ENCODE results near the gene MAP2. TPM values are rescaled to one million over a fixed set of nuclear protein-coding genes. Genes with fewer than 3 reads are reported as not detected.
"Not testable (repeated sequence)": the region's sequence is repeated elsewhere in the genome, so short reads cannot be mapped to it uniquely, and the experiment has no call there.

Gene MAP2
- total RNA-seq, 1 experiment from 2014 or later = 0.05 TPM

GRCh38 chr2:209596262-209596661, 172.4 kb downstream of the MAP2 start:
- ChIA-PET POLR2A (no interaction called here), CTCF (interaction anchor here (1.1 kb wide), 1 partner anchor 365 kb away, joined by 3 read pairs; no protein-coding TSS in a partner anchor)
- Histone ChIP-seq H3K27me3 (replicated peaks; ENCODE audit: control insufficient read depth, insufficient read depth, low read length) (no peaks in the 10 kb centered on the region), H3K4me1 (no peaks in the 10 kb centered on the region), H3K9me3 (peaks cover 2% of the 10 kb centered on the region; the same call in 1 of the 2 replicates), H3K36me3 (ENCODE audit: control insufficient read depth, insufficient read depth, low read length) (no peaks in the 10 kb centered on the region), H3K4me3 (ENCODE audit: low read depth, low read length) (no peak overlapping the region)
- Mint-ChIP-seq H3K9me3 (ENCODE audit: unreplicated experiment) (no peaks in the 10 kb centered on the region), H3K4me3 (ENCODE audit: unreplicated experiment) (no peak overlapping the region), H3K36me3 (ENCODE audit: insufficient read depth, unreplicated experiment) (no peaks in the 10 kb centered on the region), H3K27ac (ENCODE audit: unreplicated experiment) (no peak overlapping the region), H3K4me1 (ENCODE audit: low read depth, unreplicated experiment) (no peaks in the 10 kb centered on the region), H3K27me3 (ENCODE audit: insufficient read depth, unreplicated experiment) (no peaks in the 10 kb centered on the region)
- no peak for DNase-seq
- BruUV-seq (replicated peaks) = no TSS peak
- intact Hi-C loops (cut with micrococcal nuclease; ENCODE audit: unreplicated experiment) = loop anchor here (10.0 kb wide), 1 partner anchor 599 kb away; no protein-coding TSS in a partner anchor
- TF ChIP-seq, protein P1, sequence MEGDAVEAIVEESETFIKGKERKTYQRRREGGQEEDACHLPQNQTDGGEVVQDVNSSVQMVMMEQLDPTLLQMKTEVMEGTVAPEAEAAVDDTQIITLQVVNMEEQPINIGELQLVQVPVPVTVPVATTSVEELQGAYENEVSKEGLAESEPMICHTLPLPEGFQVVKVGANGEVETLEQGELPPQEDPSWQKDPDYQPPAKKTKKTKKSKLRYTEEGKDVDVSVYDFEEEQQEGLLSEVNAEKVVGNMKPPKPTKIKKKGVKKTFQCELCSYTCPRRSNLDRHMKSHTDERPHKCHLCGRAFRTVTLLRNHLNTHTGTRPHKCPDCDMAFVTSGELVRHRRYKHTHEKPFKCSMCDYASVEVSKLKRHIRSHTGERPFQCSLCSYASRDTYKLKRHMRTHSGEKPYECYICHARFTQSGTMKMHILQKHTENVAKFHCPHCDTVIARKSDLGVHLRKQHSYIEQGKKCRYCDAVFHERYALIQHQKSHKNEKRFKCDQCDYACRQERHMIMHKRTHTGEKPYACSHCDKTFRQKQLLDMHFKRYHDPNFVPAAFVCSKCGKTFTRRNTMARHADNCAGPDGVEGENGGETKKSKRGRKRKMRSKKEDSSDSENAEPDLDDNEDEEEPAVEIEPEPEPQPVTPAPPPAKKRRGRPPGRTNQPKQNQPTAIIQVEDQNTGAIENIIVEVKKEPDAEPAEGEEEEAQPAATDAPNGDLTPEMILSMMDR (IDR thresholded peaks at IDR 0.05; ENCODE audit: insufficient read depth in 1 of 2, low read depth in 1 of 2, low read length in 1 of 2, severe bottlenecking in 1 of 2, unreplicated experiment in 1 of 2) = no peak

DNA sequence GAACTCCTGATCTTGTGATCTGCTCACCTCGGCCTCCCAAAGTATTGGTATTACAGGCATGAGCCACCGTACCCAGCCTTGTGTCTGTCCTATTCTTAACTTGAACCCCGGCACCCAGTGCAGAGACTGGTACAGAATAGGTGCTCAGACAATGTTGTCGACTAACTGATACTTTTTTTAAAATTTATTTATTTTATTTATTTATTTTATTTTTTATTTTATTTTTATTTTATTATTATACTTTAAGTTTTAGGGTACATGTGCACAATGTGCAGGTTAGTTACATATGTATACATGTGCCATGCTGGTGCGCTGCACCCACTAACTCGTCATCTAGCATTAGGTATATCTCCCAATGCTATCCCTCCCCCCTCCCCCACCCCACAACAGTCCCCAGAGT, 174.4 kb downstream of the MAP2 start:
- POLR2A ChIA-PET; H3K36me3 ChIP-seq (ENCODE audit: control insufficient read depth, insufficient read depth, low read length); H3K4me3 ChIP-seq (ENCODE audit: low read depth, low read length); H3K27me3 Mint-ChIP-seq (ENCODE audit: insufficient read depth, unreplicated experiment); H3K9me3 Mint-ChIP-seq (ENCODE audit: unreplicated experiment); BruUV-seq (replicated peaks); H3K36me3 Mint-ChIP-seq (ENCODE audit: insufficient read depth, unreplicated experiment); H3K27ac Mint-ChIP-seq (ENCODE audit: unreplicated experiment); DNase-seq; H3K4me1 ChIP-seq; H3K4me1 Mint-ChIP-seq (ENCODE audit: low read depth, unreplicated experiment); H3K4me3 Mint-ChIP-seq (ENCODE audit: unreplicated experiment); H3K27me3 ChIP-seq (replicated peaks; ENCODE audit: control insufficient read depth, insufficient read depth, low read length); CTCF ChIA-PET; H3K9me3 ChIP-seq: not testable (repeated sequence)
- intact Hi-C loops (cut with micrococcal nuclease; ENCODE audit: unreplicated experiment) = loop anchor here (10.0 kb wide), 1 partner anchor 597 kb away; no protein-coding TSS in a partner anchor

GRCh38 chr2:209600341-209601171, 176.7 kb downstream of the MAP2 start:
- H3K27ac Mint-ChIP-seq (ENCODE audit: unreplicated experiment) = no peak overlapping the region

More at GRCh38 chr2:209600341-209601171, 176.7 kb downstream of the MAP2 start:
- TF ChIP-seq, protein P1 (IDR thresholded peaks at IDR 0.05; ENCODE audit: insufficient read depth in 1 of 2, low read depth in 1 of 2, low read length in 1 of 2, severe bottlenecking in 1 of 2, unreplicated experiment in 1 of 2) = no peak
- Mint-ChIP-seq H3K4me3 (ENCODE audit: unreplicated experiment) (no peak overlapping the region), H3K36me3 (ENCODE audit: insufficient read depth, unreplicated experiment) (no peaks in the 10 kb centered on the region), H3K27me3 (ENCODE audit: insufficient read depth, unreplicated experiment) (peaks cover 4% of the 10 kb centered on the region), H3K4me1 (ENCODE audit: low read depth, unreplicated experiment) (no peaks in the 10 kb centered on the region), H3K9me3 (ENCODE audit: unreplicated experiment) (no peaks in the 10 kb centered on the region)
- CTCF ChIA-PET = no interaction called here
- no peak overlapping the region for H3K4me3 ChIP-seq (ENCODE audit: low read depth, low read length)
- H3K27me3 ChIP-seq (replicated peaks; ENCODE audit: control insufficient read depth, insufficient read depth, low read length) = no peaks in the 10 kb centered on the region
- no peak for DNase-seq
- H3K4me1 ChIP-seq = no peaks in the 10 kb centered on the region
- intact Hi-C loops (cut with micrococcal nuclease; ENCODE audit: unreplicated experiment) = no loop called here
- POLR2A ChIA-PET = no interaction called here
- H3K9me3 ChIP-seq = peaks cover 2% of the 10 kb centered on the region; the same call in 1 of the 2 replicates
- H3K36me3 ChIP-seq (ENCODE audit: control insufficient read depth, insufficient read depth, low read length) = no peaks in the 10 kb centered on the region
- BruUV-seq (replicated peaks) = no TSS peak
